Thyroid gland (tissue), 4 donors: ENCODE results near the gene CCDC74B.

Experiments
- POLR2A ChIP-seq, 2 donors: fragments of 450-650 bp; IDR thresholded peaks; one replicate each; pipeline ENCODE4 v1.6.1; 2017; ENCODE audit warnings: antibody characterized with exemption in 2 of 2, mild to moderate bottlenecking in 2 of 2, moderate library complexity in 1 of 2
- TF ChIP-seq, protein P1 (sequence below), 6 experiments: fragments of 200-600 bp in 3 of 6; fragments of 450-650 bp in 3 of 6; sonication (generic) in 3 of 6; IDR thresholded peaks; one replicate each; pipeline ENCODE4 v1.5.1; 2016 to 2019; ENCODE audit warnings: antibody characterized with exemption in 6 of 6, mild to moderate bottlenecking in 2 of 6, inconsistent platforms in 1 of 6, moderate library complexity in 1 of 6

DNA sequence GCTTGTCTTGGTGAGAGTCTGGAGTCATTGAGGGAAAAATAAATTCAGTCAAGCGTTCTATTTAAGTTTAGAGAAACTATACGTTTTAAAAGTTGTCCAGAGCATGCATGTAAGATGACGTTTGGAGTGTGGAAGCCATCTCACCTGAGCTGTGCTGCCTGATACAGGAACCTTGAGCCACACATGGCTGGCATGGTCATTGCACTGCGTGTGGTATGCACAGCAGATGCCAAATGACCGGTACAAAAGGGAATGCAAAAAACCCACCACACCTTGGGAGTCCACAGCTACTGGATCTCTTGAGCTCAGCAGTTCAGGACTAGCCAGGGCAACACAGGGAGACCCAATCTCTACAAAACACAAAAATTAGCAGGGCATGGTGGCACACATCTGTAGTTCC, 41.5 kb upstream of the CCDC74B start:
- TF ChIP-seq, protein P1, sequence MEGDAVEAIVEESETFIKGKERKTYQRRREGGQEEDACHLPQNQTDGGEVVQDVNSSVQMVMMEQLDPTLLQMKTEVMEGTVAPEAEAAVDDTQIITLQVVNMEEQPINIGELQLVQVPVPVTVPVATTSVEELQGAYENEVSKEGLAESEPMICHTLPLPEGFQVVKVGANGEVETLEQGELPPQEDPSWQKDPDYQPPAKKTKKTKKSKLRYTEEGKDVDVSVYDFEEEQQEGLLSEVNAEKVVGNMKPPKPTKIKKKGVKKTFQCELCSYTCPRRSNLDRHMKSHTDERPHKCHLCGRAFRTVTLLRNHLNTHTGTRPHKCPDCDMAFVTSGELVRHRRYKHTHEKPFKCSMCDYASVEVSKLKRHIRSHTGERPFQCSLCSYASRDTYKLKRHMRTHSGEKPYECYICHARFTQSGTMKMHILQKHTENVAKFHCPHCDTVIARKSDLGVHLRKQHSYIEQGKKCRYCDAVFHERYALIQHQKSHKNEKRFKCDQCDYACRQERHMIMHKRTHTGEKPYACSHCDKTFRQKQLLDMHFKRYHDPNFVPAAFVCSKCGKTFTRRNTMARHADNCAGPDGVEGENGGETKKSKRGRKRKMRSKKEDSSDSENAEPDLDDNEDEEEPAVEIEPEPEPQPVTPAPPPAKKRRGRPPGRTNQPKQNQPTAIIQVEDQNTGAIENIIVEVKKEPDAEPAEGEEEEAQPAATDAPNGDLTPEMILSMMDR (IDR thresholded peaks at IDR 0.05), result no peak
- TF ChIP-seq POLR2A (IDR thresholded peaks at IDR 0.05), result no peak
